Measurements from ENCODE around the gene NT5C2.
"Not testable (repeated sequence)": the region's sequence is repeated elsewhere in the genome, so short reads cannot be mapped to it uniquely, and the experiment has no call there.

DNA sequence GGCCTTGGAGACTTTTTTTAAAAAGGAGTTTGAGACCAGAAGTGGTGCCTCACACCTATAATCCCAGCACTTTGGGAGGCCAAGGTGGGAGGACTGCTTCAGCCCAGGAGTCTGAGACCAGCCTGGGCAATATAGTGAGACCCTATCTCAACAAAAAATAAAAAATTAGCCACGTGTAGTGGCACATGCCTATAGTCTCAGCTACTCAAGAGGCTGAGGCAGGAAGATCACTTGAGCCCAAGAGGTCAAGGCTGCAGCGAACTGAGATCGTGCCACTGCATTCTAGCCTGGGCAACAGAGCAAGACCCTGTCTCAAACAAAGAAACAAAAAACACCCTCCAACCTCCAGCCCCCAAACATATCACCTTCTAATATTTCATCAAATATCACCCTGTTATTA, 49.4 kb downstream of the NT5C2 start:
- TF ChIP-seq POLR2A (IDR thresholded peaks at IDR 0.05; ENCODE audit: low read length); GATA1 (IDR thresholded peaks at IDR 0.05; ENCODE audit: low read depth, low read length): not testable (repeated sequence)
